ENCODE measurements around the gene PTGES2.

DNA sequence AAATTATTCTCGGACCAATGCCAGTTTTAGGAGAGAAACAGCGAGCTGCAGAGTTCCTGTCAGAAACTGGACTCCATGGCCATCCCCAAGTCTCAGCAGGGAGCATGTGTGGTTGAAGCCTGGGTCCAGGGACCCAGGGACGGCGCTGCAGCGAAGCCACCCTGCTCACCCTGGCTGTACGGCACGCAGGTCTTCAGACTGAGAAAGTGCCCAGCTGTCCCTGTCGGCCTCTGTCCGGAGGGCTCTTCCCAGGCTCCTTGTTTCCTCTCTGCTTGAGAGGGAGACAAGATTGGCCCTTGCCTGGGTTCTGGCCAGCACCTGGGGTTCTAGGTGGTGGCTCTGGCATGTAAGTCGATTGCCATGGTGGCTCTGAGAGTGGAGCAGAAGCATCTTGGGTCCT is 26.9 kb downstream of the PTGES2 start:
- TF ChIP-seq, protein P1, sequence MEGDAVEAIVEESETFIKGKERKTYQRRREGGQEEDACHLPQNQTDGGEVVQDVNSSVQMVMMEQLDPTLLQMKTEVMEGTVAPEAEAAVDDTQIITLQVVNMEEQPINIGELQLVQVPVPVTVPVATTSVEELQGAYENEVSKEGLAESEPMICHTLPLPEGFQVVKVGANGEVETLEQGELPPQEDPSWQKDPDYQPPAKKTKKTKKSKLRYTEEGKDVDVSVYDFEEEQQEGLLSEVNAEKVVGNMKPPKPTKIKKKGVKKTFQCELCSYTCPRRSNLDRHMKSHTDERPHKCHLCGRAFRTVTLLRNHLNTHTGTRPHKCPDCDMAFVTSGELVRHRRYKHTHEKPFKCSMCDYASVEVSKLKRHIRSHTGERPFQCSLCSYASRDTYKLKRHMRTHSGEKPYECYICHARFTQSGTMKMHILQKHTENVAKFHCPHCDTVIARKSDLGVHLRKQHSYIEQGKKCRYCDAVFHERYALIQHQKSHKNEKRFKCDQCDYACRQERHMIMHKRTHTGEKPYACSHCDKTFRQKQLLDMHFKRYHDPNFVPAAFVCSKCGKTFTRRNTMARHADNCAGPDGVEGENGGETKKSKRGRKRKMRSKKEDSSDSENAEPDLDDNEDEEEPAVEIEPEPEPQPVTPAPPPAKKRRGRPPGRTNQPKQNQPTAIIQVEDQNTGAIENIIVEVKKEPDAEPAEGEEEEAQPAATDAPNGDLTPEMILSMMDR (IDR thresholded peaks at IDR 0.05; ENCODE audit: low read length) = no peak
- TF ChIP-seq EZH2 (optimal IDR thresholded peaks at IDR 0.05; ENCODE audit: low read depth, low read length) = no peak

All from MM.1S (cell line).